T-helper 9 cell (primary cell): ENCODE data around the gene MEOX1.
"Not testable (repeated sequence)": the region's sequence is repeated elsewhere in the genome, so short reads cannot be mapped to it uniquely, and the experiment has no call there.

ENCODE experiments used
- DNase-seq: peaks from one replicate; pipeline ENCODE4 v3.0.0-alpha.2; 2020

The MEOX1 gene

DNA sequence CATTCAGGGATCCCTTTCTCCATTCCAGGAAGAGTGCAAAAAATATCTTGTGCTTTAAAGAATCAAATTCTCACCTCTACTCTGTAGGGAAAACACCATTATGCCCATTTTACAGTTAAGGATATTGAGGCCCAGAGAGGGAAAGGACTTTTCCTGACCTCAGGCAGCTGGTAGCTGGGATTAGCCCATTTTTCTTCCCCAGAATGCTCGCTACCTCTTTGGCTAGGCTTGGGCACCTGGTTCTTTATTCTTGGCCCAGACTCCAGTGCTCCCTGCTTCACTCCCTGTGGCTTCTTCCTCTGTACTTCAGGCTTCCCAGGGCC lies 45.7 kb downstream of the MEOX1 start:
- DNase-seq = no peak

- DNase-seq = no peak
Measured at GRCh38 chr17:43615330-43616028, 46.2 kb downstream of the MEOX1 start.

DNA sequence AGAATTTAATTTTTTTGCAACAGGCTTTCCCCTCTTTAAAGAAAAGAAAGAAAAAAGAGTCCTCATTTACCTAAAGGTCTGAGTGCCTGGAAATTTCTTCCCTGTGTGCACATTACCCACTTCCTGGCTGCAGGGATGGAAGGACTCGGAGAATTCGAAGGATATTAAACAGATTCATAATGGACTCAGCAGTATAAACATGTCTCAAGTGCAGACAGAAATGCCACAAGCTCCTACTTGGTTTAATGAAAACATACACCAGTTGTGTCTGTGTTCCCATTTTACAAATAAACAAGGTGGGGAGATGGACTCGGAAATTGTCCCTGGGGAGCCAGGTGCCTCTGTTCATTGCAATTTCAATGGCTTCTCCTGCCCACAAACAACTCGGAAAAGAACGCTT lies 47.2 kb downstream of the MEOX1 start:
- no peak for DNase-seq

DNA sequence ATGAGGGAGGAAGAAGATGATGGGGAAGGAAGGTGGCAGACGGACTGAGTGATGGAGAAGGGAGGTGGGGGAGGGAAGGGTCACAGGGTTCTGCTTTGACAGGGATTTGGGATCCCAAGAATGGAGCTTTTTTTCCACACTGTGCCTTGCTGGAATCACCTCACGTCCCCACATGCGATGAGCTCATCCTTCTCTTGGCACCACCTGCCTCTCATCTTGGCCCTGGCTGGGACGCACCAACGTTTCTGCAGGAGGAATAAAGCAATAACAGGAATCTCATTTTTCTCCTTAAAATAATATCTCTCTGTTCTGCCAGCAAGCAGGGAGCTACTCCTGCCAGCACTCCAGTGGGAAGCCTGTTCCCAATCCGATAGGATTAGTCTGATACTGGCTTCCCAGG lies 47.8 kb downstream of the MEOX1 start:
- DNase-seq = no peak

- DNase-seq = no peak
Measured at GRCh38 chr17:43612515-43612914, 49.2 kb downstream of the MEOX1 start.

DNA sequence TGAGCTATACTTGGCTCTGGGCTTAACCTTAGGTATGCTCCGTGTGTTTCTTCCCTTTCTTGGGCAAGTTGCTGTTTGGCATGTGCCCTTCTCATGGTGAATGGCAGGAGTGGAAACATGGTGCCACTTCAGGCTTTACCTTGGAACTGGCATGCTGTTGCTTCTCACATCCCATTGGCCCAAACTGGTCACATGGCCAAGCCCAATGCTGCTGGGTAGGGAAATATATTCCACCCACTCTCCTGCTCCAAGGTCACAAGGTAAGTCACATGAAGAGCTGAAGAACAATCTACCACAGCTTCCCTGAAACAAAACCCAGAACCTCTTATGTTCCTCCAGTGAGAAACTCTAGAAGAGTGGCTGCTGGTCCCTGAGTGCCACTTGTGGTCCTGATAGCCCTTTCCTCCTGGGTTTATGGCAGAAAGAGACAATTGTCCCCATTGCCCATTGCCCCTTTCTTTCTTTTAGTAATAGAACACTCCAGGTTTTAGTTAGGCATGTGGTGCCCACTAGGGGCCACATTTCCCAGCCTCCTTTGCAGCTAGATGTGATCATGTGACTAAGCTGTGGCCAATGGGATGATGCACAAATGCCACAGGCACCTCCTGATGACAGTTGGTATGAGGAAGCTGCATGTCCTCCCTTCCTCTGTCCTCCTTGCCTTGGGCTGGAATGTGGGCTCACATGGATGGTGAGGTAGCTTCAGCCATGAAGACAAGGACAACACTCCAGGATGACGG lies 50.3 kb downstream of the MEOX1 start:
- no peak for DNase-seq

DNA sequence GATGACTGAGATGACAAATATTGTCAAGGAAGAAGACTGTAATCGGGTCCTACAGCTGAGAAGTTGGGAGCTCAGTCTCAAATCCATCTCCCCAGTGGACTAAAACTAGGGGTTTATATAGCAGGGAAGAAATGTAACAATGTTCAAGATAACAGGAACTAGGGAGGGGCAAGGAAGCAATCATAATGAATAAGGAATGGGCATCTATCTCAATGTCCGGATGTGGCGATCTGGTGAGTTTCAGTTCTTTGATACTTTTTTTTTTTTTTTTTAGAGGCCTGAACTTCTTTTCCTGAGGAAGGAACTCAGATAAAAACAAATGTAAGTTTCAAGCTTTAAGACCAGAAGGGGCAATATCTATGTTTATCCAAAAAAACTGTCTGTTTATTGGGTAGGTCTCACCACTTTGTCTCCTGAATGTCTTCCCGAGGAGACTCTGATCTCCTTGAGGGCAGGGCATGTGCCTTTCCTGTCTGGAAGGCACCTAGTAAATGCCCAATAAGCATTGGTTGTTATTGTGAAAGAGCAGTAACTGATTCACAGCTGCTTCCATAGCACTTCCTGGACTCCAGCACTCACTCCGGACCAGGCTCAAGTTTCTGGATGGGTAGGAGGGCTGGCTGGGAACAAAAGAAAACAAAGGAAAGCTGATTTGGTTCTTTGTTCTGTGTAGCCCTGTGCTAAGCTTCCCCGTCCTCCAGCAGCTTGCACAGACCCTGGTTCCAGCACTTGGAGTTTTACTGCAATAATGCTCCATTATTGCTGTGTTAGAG lies 51.9 kb downstream of the MEOX1 start:
- no peak for DNase-seq

DNA sequence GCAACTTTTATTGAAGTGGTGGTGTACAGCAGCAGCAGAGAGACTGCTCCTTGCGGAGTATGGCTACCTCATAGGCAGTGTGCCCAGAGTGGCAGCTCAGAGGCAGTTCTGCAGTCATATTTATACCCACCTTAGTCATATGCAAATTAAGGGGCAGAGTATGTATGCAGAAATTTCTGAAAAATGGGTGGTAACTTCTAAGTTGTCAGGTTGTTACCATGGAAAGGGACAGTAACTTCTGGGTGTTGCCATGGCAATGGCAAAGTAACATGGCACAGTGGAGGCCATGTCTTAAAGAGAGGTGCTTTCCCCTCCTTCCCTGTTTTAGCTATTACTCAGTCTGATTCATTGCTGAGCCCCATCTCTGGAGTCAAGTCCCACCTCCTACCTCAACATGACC lies 53.4 kb downstream of the MEOX1 start:
- DNase-seq = no peak

DNA sequence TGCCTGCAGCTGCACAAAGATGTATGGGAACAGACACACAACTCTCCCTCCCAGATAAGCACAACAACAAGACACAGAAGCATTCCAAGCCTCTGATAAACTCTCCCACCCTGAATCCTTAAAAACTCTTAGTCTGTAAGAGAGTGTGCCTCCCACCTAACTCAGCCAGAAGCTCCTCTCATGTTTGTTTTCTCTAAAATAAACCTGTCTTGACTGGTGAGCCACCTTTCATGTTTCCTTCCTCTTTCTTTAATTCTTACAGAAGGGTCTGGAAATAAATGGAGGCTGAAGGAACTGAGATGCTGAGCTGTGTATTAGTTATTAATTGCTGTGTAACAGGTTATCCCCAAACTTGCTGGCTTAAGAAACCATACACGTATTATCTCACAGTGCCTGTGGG lies 57.2 kb downstream of the MEOX1 start:
- DNase-seq = no peak

DNA sequence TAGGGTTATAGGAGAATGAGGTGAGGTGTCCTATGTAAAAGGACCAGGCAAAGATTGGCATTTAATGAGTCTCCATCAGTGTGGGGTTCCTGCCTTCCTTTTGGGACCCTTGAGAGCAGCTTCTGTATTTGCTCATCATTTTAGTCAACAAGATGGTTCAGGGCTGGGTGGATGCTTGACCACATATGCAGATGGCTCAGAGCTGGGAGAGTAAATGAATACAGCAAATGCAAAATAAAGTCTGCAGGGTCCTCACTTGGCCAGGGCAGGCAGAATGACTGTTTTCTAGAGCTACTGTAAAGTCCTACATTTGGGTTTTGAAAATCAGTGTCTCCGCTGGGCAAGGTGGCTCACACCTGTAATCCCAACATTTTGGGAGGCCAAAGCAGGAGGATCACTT lies 58.4 kb downstream of the MEOX1 start:
- no peak for DNase-seq

GRCh38 chr17:43602556-43602955 lies 59.2 kb downstream of the MEOX1 start:
- not testable (repeated sequence) for DNase-seq

DNA sequence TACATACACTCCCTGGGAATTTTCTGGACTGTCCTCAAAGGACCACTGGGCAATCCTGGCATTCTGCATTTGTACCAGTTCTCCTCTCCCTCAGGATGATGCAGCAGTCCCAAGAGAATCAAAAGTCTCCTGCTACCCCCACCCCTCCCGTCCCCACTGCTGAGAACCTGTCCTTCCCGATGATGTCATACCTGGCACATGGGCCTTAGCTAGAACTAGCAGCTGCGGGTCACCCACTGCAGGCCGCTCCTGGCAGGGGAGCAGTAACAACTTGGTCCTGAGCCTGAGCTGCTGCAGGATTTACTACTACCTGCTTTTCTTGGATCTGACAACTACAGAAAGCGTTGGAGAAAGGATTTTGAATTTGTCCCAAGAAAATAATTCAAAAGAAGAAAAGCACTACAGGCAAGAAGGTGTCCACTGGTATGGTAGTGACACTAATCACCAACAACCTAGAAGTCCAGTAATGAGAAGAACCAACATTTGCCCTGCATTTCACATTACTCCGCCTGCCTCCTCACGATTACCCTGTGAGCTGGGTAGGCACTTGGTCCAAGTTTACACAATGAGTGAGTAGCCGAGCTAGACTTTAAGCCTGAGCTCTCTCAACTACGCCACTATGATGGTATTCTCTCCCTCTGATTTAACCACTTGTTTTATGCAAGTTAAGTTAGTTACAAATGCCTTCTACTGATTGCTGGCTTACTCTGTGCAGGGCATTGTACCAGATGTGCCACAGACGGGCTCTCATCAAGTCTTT lies 60.3 kb downstream of the MEOX1 start:
- DNase-seq = no peak

DNA sequence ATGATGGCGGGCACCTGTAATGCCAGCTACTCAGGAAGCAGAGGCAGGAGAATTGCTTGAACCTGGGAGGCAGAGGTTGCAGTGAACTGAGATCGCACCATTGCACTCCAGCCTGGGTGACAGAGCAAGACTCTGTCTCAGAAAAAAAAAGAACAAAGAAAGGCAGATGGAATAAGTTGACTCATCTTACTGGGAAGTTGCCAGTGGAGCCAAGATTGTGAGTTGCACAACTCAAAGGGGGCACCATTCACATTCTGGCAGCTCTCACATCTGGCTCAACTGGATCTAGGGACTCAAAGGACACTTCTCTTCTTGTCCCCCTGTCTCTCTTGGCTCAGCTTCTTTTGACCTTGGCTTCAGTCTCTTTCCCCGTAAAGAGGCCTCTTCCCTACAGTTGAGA lies 61.9 kb downstream of the MEOX1 start:
- no peak for DNase-seq

GRCh38 chr17:43599046-43599395 lies 62.7 kb downstream of the MEOX1 start:
- no peak for DNase-seq

- no peak for DNase-seq
Measured at GRCh38 chr17:43598357-43599045, 63.2 kb downstream of the MEOX1 start.

DNA sequence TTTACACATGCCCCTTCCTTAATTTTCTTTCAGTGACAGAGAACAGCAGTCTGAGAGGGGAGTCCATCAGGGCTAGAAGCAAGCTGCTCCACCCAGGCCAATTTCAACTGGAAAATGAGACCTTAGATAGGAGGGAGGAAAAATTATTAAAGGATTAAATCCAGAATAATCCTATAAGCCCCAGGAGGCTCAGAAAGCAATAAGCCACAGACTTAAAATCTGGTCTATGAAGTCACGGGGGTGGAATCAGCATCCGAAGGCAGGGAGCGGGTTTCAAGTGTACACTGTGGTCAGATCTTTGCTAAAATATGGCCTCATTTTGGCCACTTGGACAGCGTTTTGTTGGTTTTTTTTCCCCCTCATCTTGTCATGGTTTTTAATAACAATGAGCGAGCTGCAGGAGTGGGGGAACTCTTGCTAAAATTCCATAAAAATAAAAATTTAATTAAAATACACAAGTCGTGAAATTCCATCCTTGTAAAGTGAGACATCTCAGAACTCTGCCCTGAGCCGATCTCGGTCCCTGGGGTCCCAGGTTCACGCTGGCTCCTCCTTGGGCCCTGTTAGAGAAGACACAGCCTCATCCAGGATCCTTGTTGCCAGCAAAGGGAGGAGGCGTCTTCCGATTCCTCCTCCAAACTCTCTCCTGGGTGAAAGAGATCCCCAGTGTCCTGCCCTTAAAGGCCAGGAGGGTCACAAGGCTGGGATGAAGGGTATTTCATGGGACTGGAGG lies 63.9 kb downstream of the MEOX1 start:
- no peak for DNase-seq

GRCh38 chr17:43595466-43595865 lies 66.3 kb downstream of the MEOX1 start:
- DNase-seq = no peak

- no peak for DNase-seq
Measured at GRCh38 chr17:43591779-43592562, 69.8 kb downstream of the MEOX1 start.

DNA sequence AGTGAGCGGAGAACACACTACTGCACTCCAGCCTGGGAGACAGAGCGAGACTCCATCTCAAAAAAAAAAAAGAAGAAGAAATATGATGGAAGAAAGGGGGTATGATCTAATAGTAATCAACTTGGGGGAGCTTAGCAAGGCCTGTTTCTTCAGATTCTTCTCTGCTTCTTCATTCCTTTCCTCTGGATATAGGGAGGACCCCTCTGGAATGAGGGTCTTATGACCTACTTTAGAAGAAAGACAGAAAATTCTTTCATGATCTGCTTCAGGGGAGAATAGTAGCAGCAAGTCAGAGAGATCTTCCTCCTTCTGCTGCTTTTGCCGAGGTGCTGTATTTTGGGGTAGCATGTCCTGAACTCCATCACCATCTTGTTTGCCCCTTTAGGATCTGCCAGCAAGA lies 70.7 kb downstream of the MEOX1 start:
- DNase-seq = no peak
